NCI-H510A (cell line): ENCODE measurements around the gene COX19.
"Not testable (repeated sequence)": the region's sequence is repeated elsewhere in the genome, so short reads cannot be mapped to it uniquely, and the experiment has no call there.

Source experiments
- DNase-seq: peaks from one replicate; lab custom pipeline; 2025; lab: John Stamatoyannopoulos, UW

The COX19 gene

DNA sequence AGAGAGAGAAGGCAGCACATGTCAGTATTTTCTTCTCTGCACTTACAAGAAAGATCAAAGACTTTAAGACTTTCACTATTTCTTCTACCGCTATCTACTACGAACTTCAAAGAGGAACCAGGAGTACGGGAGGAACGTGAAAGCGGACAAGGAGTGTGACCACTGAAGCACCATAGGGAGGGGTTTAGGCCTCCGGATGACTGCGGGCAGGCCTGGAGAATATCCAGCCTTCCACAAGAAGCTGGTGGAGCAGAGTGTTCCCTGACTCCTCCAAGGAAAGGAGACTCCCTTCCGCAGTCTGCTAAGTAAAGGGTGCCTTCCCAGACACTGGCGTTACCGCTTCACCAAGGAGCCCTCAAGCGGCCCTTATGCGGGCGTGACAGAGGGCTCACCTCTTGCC is 14.4 kb downstream of the COX19 start:
- DNase-seq = not testable (repeated sequence)

- DNase-seq = no peak
Observed at GRCh38 chr7:960269-960871, 15.0 kb downstream of the COX19 start.

GRCh38 chr7:959740-960139 is 15.6 kb downstream of the COX19 start:
- DNase-seq = not testable (repeated sequence)

GRCh38 chr7:959271-959670 is 16.1 kb downstream of the COX19 start:
- DNase-seq = no peak

DNA sequence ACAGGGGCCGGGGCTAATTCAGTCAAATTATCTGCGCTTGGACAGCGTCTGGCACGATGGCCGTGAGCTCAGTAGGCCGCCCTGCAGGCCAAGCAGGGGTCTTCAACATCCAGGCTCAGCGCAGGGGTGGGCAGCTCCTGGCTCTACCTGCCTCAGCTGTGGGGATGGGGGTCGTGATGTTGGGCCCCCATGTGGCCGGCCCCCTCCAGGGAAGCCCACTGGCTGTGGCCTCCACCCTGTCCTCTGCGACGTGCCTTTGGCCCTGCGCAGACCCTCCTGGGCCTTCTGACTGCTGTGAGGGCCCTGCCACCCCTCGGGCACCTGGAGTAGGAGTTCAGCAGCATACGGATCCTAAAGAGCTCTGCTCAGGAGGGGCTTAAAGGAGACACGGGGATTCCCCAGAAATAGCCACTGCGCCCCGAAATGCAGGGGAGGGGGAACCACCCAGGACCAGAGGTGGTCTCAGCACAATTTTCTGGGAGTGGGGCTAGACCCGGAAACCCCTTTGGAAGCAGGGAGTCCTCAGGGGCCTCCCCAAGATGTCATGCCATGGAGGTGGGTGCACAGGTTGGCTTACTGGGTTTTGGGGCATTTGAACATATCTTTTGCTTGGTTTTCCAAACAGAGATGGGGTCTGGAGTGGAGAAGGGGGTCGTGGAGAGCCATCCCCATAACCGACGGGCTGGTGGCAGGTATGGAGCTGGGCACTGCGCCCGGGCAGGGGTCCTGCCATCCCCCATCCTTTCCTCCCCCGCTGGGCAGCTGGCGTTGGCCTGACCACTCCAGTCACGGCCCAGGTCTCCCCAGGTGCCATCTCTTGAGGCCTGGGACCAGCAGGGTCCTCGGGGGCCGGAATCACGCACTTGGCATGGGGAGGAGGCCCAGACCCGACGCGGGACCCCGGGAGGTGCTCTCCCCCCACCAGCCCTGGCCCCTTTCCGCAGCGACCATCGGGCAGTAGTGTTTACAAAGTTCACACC is 16.8 kb downstream of the COX19 start:
- DNase-seq = no peak

GRCh38 chr7:957418-958220 is 17.7 kb downstream of the COX19 start:
- DNase-seq = no peak

GRCh38 chr7:956031-956430 is 19.3 kb downstream of the COX19 start:
- no peak for DNase-seq

GRCh38 chr7:954330-955238 is 20.8 kb downstream of the COX19 start, which contains the start of gene ADAP1:
TSS of gene ADAP1 (minus strand) at chr7:954680. CDS start at chr7:954477, 203 bp downstream.
- no peak for DNase-seq

- no peak for DNase-seq
Observed at GRCh38 chr7:953547-954327, 21.6 kb downstream of the COX19 start.

DNA sequence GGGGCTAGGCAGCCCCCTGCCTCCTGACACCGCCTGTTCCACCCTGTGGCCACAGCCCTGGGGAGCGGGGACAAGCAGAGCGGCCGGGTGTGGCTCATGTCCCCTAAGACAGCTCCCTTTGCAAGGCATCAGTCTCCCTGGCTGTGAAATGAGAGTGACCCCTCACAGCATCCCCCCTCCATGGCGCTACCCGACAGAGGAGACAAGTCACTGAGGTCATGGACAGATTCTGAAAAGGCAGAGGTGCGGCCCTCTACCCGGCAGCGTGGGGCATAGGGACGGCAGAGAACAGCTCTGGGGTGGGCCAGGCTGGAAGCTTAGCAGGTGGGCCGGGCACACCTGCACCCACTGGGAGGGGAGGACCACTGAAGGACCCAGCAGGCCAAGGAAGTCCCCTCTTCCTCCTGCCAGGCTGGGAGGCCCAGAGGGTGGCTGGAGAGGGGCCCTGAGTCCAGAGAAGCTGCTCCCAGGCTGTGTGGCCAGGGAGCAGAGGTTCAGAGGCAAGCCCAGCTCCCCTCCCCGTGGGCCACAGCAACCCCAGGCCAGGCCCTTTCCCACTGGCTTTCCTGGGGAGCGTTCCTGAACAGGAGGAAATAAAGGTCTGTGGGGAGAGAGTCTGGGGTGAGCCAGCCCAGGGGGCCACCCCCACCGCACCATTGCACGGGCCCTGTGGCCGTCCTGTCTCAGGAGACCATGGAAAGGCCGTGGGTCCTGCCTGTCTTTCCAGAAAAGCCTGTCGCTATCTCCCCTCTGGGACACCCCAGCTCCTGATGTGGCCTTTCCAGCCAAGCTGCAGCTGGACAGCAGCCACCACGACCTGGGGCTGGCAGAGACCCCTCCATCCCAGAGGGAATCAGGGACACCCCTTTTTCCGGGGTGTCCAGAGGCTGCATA is 22.6 kb downstream of the COX19 start:
- DNase-seq = no peak

- DNase-seq = no peak
Observed at GRCh38 chr7:951881-952547, 23.3 kb downstream of the COX19 start.

GRCh38 chr7:949021-949934 is 26.1 kb downstream of the COX19 start:
- DNase-seq = no peak

DNA sequence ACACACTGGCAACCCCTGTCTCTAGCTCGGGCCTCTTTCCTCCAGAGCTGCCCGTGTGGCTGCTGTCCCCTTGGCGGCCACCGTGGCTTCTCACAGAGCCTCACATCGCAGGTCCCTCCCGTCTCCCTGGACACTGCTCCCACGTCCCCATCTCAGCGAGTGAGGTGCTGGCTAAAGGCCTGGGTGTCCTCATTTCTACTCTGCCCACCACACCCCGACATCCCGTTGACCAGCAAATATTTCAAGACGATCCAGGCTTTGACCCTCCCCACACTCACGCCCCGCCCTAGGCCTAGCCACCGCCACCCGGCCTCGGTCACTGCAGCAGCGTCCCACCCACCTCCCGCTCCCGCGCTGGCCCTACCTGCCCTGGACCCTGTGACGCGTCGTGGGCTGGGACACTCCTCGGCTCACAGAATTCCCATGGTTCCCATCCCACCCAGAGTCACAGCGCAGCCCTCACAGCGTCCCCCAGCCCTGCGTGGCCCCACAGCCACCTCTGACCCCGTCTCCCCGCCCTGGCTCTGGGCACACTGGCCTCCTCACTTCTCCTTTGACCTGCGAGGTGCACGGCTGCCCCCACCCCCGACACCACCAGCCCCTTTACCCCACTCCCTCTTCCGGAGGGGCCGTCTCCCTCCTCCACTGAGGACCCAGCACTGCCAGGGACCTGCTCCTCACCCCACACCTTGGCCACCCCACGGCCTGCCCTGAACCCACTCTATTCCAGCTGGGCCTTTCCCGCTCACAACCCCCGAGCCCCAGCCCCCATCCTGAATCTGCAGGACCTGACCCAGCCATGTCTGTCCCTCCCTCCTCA is 27.7 kb downstream of the COX19 start:
- DNase-seq = no peak

- DNase-seq = no peak
Observed at GRCh38 chr7:946256-946996, 28.9 kb downstream of the COX19 start.

DNA sequence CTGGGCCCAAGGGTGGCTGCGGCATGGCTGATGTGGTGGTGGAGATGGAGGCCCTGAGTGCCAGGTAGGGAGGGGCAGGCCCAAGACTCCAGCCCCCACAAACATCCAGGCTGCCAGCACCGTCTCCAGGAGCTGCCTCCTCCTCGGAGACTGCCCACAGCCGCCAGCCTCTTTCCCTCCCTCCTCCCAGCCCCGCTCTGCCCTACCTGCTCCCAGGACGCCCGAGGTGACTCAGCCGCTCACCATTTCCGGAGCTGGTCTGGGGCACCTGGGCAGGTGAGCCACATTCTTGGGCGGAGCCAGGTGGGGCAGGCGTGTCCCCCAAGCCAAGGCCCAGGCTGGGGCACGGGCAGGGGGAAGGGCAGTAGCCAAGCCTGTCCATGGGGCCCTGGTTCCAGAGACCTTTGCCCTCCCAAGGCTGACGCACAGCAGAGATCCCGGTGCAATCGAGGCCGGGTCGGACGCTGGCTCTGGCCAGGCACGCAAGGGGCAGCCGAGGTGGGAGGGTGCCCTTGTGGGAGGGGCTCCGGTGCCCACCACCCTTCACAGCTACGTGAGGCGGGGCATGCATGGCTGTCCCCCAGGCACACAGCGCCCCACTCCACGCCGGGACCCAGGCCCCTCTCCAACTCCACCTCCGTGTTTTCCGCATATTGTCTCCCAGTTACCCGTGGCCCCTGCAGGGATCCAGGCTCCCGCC is 29.6 kb downstream of the COX19 start:
- peak; percentile 45 for DNase-seq

- DNase-seq = no peak
Observed at GRCh38 chr7:945147-945555, 30.2 kb downstream of the COX19 start.
